HG02943 (cell line): Measurements from ENCODE around the gene ACOT7.
"Not testable (repeated sequence)": the region's sequence is repeated elsewhere in the genome, so short reads cannot be mapped to it uniquely, and the experiment has no call there.

ENCODE experiments used
- ATAC-seq: cut with Tn5 transposase; IDR thresholded peaks from one replicate; pipeline ENCODE4 v1.9.1; 2021; ENCODE audit warnings: mild to moderate bottlenecking, low read depth, moderate library complexity; ENCODE audit not compliant: unreplicated experiment

ACOT7 gene

GRCh38 chr1:6317098-6317760 lies 76.3 kb downstream of the ACOT7 start:
- ATAC-seq, result no peak

GRCh38 chr1:6316240-6317097 lies 77.1 kb downstream of the ACOT7 start:
- ATAC-seq, result no peak

- no peak for ATAC-seq
Measured at GRCh38 chr1:6314503-6314902, 79.1 kb downstream of the ACOT7 start.

GRCh38 chr1:6313393-6314200 lies 80.0 kb downstream of the ACOT7 start:
- ATAC-seq, result no peak

GRCh38 chr1:6310116-6310848 lies 83.3 kb downstream of the ACOT7 start:
- no peak for ATAC-seq

GRCh38 chr1:6309564-6309963 lies 84.0 kb downstream of the ACOT7 start:
- no peak for ATAC-seq

GRCh38 chr1:6308449-6308848 lies 85.1 kb downstream of the ACOT7 start:
- no peak for ATAC-seq

GRCh38 chr1:6307682-6308081 lies 85.9 kb downstream of the ACOT7 start:
- not testable (repeated sequence) for ATAC-seq

GRCh38 chr1:6307099-6307498 lies 86.5 kb downstream of the ACOT7 start:
- ATAC-seq, result no peak

GRCh38 chr1:6303397-6304012 lies 90.1 kb downstream of the ACOT7 start:
- no peak for ATAC-seq

GRCh38 chr1:6302568-6302967 lies 91.0 kb downstream of the ACOT7 start:
- no peak for ATAC-seq

GRCh38 chr1:6301526-6301925 lies 92.0 kb downstream of the ACOT7 start:
- no peak for ATAC-seq

GRCh38 chr1:6300342-6301048 lies 93.1 kb downstream of the ACOT7 start:
- ATAC-seq, result no peak

- no peak for ATAC-seq
Measured at GRCh38 chr1:6299557-6300165, 93.9 kb downstream of the ACOT7 start.

GRCh38 chr1:6298940-6299465 lies 94.6 kb downstream of the ACOT7 start:
- ATAC-seq, result no peak

- ATAC-seq, result no peak
Measured at GRCh38 chr1:6298530-6298929, 95.0 kb downstream of the ACOT7 start.

- no peak for ATAC-seq
Measured at GRCh38 chr1:6295910-6296309, 97.7 kb downstream of the ACOT7 start.

- ATAC-seq, result no peak
Measured at GRCh38 chr1:6294890-6295556, 98.5 kb downstream of the ACOT7 start.
